Kidney epithelial cell (primary cell): ENCODE data around the gene CNBP. TPM values are rescaled to one million over a fixed set of nuclear protein-coding genes. Genes with fewer than 3 reads are reported as not detected.
A peak's percentile ranks its signal among the peaks of the same experiment; 100 is the strongest.
"Not testable (repeated sequence)": the region's sequence is repeated elsewhere in the genome, so short reads cannot be mapped to it uniquely, and the experiment has no call there.

Experiments used
- DNase-seq: peaks from one replicate; pipeline ENCODE4 v3.0.0-alpha.2; 2010; ENCODE audit warnings: low read depth
- H3K27me3 ChIP-seq: 2 replicates; pipeline ENCODE4 v1.6.0; 2011; ENCODE audit warnings: low read length; ENCODE audit not compliant: control insufficient read depth, insufficient read depth
- H3K36me3 ChIP-seq: 2 replicates; pipeline ENCODE4 v1.5.1; 2011; ENCODE audit warnings: low read length; ENCODE audit not compliant: control insufficient read depth, insufficient read depth
- H3K4me3 ChIP-seq: 2 replicates; pipeline ENCODE4 v1.5.1; 2011; ENCODE audit warnings: low read depth, mild to moderate bottlenecking, control low read depth, low read length
- CTCF ChIP-seq: IDR thresholded peaks from 2 replicates; pipeline ENCODE4 v1.5.1; 2011; ENCODE audit warnings: mild to moderate bottlenecking, moderate library complexity, low read length, control low read depth, inconsistent platforms; ENCODE audit not compliant: insufficient read depth, poor library complexity, severe bottlenecking
- total RNA-seq: library from RNA; depleted of rRNA; stranded (reverse); fragments of >200 nt; gene quantifications from 2 replicates; pipeline ENCODE4 v1.2.3, GENCODE V29; 2015

CNBP gene
- total RNA-seq, 1 donor from 2014 or later, result 271 TPM

- no peak overlapping the region for H3K4me3 ChIP-seq
- no peak for TF ChIP-seq CTCF
- no peaks in the 10 kb centered on the region for H3K36me3 ChIP-seq
- DNase-seq, result no peak
- no peaks in the 10 kb centered on the region for H3K27me3 ChIP-seq
These were observed 41.3 kb upstream of the CNBP start for GRCh38 chr3:129224984-129225393.

GRCh38 chr3:129224387-129224786 is 40.7 kb upstream of the CNBP start:
- not testable (repeated sequence) for DNase-seq, H3K27me3 ChIP-seq, H3K4me3 ChIP-seq, H3K36me3 ChIP-seq

- no peaks in the 10 kb centered on the region for H3K36me3 ChIP-seq
- TF ChIP-seq CTCF, result no peak
- no peaks in the 10 kb centered on the region for H3K27me3 ChIP-seq
- no peak overlapping the region for H3K4me3 ChIP-seq
- DNase-seq, result no peak
These were observed 35.0 kb upstream of the CNBP start for GRCh38 chr3:129218742-129219141.

GRCh38 chr3:129213238-129213637 is 29.5 kb upstream of the CNBP start:
- Histone ChIP-seq H3K4me3 (no peak overlapping the region), H3K36me3 (no peaks in the 10 kb centered on the region), H3K27me3 (no peaks in the 10 kb centered on the region)
- no peak for TF ChIP-seq CTCF
- DNase-seq, result no peak

- DNase-seq, result peak; percentile 82
These were observed 28.1 kb upstream of the CNBP start for GRCh38 chr3:129211772-129212171.

GRCh38 chr3:129211345-129211744 is 27.6 kb upstream of the CNBP start:
- no peak for DNase-seq
- Histone ChIP-seq H3K4me3 (no peak overlapping the region), H3K27me3 (no peaks in the 10 kb centered on the region), H3K36me3 (no peaks in the 10 kb centered on the region)
- no peak for TF ChIP-seq CTCF

More at GRCh38 chr3:129211772-129212171, 28.1 kb upstream of the CNBP start:
- Histone ChIP-seq H3K27me3 (no peaks in the 10 kb centered on the region), H3K4me3 (no peak overlapping the region), H3K36me3 (no peaks in the 10 kb centered on the region)
- no peak for TF ChIP-seq CTCF
